ENCODE data around the gene DNAH14. TPM values are rescaled to one million over a fixed set of nuclear protein-coding genes. Genes with fewer than 3 reads are reported as not detected.
"Not testable (repeated sequence)": the region's sequence is repeated elsewhere in the genome, so short reads cannot be mapped to it uniquely, and the experiment has no call there.

Gene DNAH14
- total and polyA plus RNA-seq, 4 donors, result 0.92 to 11.3 (median 2.0) TPM; not detected in 1

DNA sequence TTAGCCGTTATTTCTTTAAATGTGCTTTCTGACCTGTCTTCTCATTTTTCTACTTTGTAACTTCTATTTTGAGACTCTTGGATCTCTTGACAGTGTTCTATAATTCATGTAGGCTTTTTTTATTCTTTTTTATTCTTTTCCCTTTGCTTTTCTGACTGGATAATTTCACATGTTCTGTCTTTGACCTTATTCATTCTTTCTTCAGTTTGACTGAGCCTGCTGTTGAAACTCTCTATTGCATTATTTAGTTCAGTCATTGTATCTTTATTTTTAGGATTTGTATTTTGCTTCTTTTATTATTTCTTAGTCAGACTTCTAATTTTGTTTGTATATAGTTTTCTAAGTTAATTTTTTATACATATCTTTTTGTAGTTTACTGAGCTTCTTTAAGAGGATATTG, 66.1 kb downstream of the DNAH14 start:
- ATAC-seq (ENCODE audit: low FRiP score) (no peak), DNase-seq (no peak)
- Histone ChIP-seq H3K36me3 (ENCODE audit: control insufficient read depth in 1 of 2, insufficient read depth in 2 of 2, low read length in 1 of 2) (no peaks in the 10 kb centered on the region), H3K4me1 (ENCODE audit: control insufficient read depth in 1 of 2, insufficient read depth in 2 of 2, low read length in 2 of 2) (no peaks in the 10 kb centered on the region), H3K4me3 (ENCODE audit: low read length in 2 of 2) (no peak overlapping the region), H3K27ac (ENCODE audit: low read depth in 1 of 2, low read length in 2 of 2) (no peak overlapping the region), H3K27me3 (ENCODE audit: control insufficient read depth in 1 of 2, insufficient read depth in 2 of 2, low read length in 1 of 2) (no peaks in the 10 kb centered on the region), H3K9me3 (ENCODE audit: control insufficient read depth, low read length) (peaks cover 2% of the 10 kb centered on the region)
- WGBS, 2 donors, result 8 to 30% methylated on average over 1 of the region's 1 CpG
- intact Hi-C loops (cut with DNase I), result no loop called here

DNA sequence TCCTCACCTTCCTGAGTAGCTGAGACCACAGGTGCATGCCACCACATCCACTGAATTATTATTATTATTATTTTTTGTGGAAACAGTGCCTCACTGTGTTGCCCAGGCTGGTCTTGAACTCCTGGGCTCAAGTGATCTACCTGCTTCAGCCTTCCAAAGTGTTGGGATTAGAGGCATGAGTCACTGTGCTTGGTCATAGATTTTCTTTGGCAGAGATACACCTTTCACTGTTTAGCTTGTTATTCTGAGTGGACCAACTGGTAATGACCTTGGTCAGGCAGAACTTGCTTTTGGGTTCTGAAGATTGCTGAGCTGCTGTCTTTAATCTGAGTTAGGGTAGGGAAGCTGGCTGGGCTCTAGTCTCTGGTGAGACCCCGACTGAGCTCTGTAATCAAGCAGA, 66.8 kb downstream of the DNAH14 start:
- DNase-seq, result no peak
- WGBS, 2 donors, result 88% methylated on average over 1 of the region's 1 CpG
- H3K27ac ChIP-seq (ENCODE audit: low read depth in 1 of 2, low read length in 2 of 2), result no peak overlapping the region
- peaks cover 2% of the 10 kb centered on the region for H3K9me3 ChIP-seq (ENCODE audit: control insufficient read depth, low read length)
- intact Hi-C loops (cut with DNase I), result no loop called here
- H3K36me3 ChIP-seq (ENCODE audit: control insufficient read depth in 1 of 2, insufficient read depth in 2 of 2, low read length in 1 of 2), result no peaks in the 10 kb centered on the region
- H3K4me3 ChIP-seq (ENCODE audit: low read length in 2 of 2), result no peak overlapping the region
- ATAC-seq (ENCODE audit: low FRiP score), result no peak
- no peaks in the 10 kb centered on the region for H3K27me3 ChIP-seq (ENCODE audit: control insufficient read depth in 1 of 2, insufficient read depth in 2 of 2, low read length in 1 of 2)
- H3K4me1 ChIP-seq (ENCODE audit: control insufficient read depth in 1 of 2, insufficient read depth in 2 of 2, low read length in 2 of 2), result no peaks in the 10 kb centered on the region

GRCh38 chr1:224998185-224998584, 68.7 kb downstream of the DNAH14 start:
- no peak for ATAC-seq (ENCODE audit: low FRiP score)
- DNase-seq, result no peak
- no peak overlapping the region for H3K4me3 ChIP-seq (ENCODE audit: low read length in 2 of 2)
- intact Hi-C loops (cut with DNase I), result no loop called here
- H3K9me3 ChIP-seq (ENCODE audit: control insufficient read depth, low read length), result peaks cover 2% of the 10 kb centered on the region
- H3K36me3 ChIP-seq (ENCODE audit: control insufficient read depth in 1 of 2, insufficient read depth in 2 of 2, low read length in 1 of 2), result no peaks in the 10 kb centered on the region
- no peaks in the 10 kb centered on the region for H3K27me3 ChIP-seq (ENCODE audit: control insufficient read depth in 1 of 2, insufficient read depth in 2 of 2, low read length in 1 of 2)
- no peak overlapping the region for H3K27ac ChIP-seq (ENCODE audit: low read depth in 1 of 2, low read length in 2 of 2)
- 84% methylated on average over 2 of the region's 2 CpGs for WGBS, 2 donors
- H3K4me1 ChIP-seq (ENCODE audit: control insufficient read depth in 1 of 2, insufficient read depth in 2 of 2, low read length in 2 of 2), result no peaks in the 10 kb centered on the region

- no peaks in the 10 kb centered on the region for H3K27me3 ChIP-seq (ENCODE audit: control insufficient read depth in 1 of 2, insufficient read depth in 2 of 2, low read length in 1 of 2)
- no peak overlapping the region for H3K27ac ChIP-seq (ENCODE audit: low read depth in 1 of 2, low read length in 2 of 2)
- ATAC-seq (ENCODE audit: low FRiP score) (no peak), DNase-seq (no peak)
- 91 to 97% methylated on average over 1 of the region's 1 CpG for WGBS, 2 donors
- H3K4me1 ChIP-seq (ENCODE audit: control insufficient read depth in 1 of 2, insufficient read depth in 2 of 2, low read length in 2 of 2), result no peaks in the 10 kb centered on the region
- H3K4me3 ChIP-seq (ENCODE audit: low read length in 2 of 2), result no peak overlapping the region
- H3K36me3 ChIP-seq (ENCODE audit: control insufficient read depth in 1 of 2, insufficient read depth in 2 of 2, low read length in 1 of 2), result no peaks in the 10 kb centered on the region
- intact Hi-C loops (cut with DNase I), result no loop called here
- no peaks in the 10 kb centered on the region for H3K9me3 ChIP-seq (ENCODE audit: control insufficient read depth, low read length)
Observed at GRCh38 chr1:225004396-225004795, 74.9 kb downstream of the DNAH14 start.

DNA sequence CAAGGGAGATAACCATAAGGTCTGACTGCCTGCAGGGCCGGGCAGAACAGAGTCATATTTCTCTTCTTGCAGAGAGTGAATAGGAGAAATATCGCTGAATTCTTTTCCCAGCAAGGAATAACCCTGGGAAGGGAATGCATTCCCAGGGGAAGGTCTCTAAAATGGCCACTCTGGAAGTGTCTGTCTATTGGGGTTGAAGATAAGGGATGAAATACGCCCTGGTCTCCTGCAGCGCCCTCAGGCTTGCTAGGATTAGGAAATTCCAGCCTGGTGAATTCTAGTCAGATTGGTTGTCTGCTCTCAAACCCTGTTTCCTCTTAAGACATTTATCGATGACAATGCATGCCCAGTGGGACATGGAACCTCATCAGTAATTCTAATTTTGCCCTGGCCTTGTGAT, 76.9 kb downstream of the DNAH14 start:
- H3K27me3 ChIP-seq (ENCODE audit: control insufficient read depth in 1 of 2, insufficient read depth in 2 of 2, low read length in 1 of 2); H3K9me3 ChIP-seq (ENCODE audit: control insufficient read depth, low read length); DNase-seq; H3K4me1 ChIP-seq (ENCODE audit: control insufficient read depth in 1 of 2, insufficient read depth in 2 of 2, low read length in 2 of 2); H3K36me3 ChIP-seq (ENCODE audit: control insufficient read depth in 1 of 2, insufficient read depth in 2 of 2, low read length in 1 of 2); ATAC-seq (ENCODE audit: low FRiP score); intact Hi-C loops (cut with DNase I); H3K27ac ChIP-seq (ENCODE audit: low read depth in 1 of 2, low read length in 2 of 2); H3K4me3 ChIP-seq (ENCODE audit: low read length in 2 of 2): not testable (repeated sequence)
- 70 to 78% methylated on average over 5 of the region's 5 CpGs for WGBS, 2 donors

GRCh38 chr1:225008050-225008449, 78.6 kb downstream of the DNAH14 start:
- H3K9me3 ChIP-seq (ENCODE audit: control insufficient read depth, low read length); DNase-seq; H3K4me3 ChIP-seq (ENCODE audit: low read length in 2 of 2); H3K27me3 ChIP-seq (ENCODE audit: control insufficient read depth in 1 of 2, insufficient read depth in 2 of 2, low read length in 1 of 2); H3K4me1 ChIP-seq (ENCODE audit: control insufficient read depth in 1 of 2, insufficient read depth in 2 of 2, low read length in 2 of 2); H3K27ac ChIP-seq (ENCODE audit: low read depth in 1 of 2, low read length in 2 of 2); H3K36me3 ChIP-seq (ENCODE audit: control insufficient read depth in 1 of 2, insufficient read depth in 2 of 2, low read length in 1 of 2); ATAC-seq (ENCODE audit: low FRiP score); intact Hi-C loops (cut with DNase I): not testable (repeated sequence)
- 96 to 98% methylated on average over 5 of the region's 5 CpGs for WGBS, 2 donors

DNA sequence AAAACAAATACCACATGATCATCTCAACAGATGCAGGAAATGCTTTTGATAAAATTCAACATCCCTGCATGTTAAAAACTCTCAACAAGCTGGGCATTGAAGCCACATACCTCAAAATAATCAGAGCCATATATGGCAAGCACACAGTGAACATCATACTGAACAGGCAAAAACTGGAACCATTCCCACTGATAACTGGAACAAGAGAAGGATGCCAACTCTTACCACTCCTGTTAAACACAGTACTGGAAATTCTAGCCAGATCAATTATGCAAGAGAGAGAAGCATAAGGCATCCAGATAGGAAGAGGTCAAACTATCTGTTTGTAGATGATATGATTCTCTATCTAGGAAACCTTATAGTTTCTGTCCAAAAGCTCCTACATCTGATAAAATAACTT, 91.6 kb downstream of the DNAH14 start:
- intact Hi-C loops (cut with DNase I), result no loop called here
- no peak for DNase-seq
- no peaks in the 10 kb centered on the region for H3K36me3 ChIP-seq (ENCODE audit: control insufficient read depth in 1 of 2, insufficient read depth in 2 of 2, low read length in 1 of 2)
- H3K27me3 ChIP-seq (ENCODE audit: control insufficient read depth in 1 of 2, insufficient read depth in 2 of 2, low read length in 1 of 2), result no peaks in the 10 kb centered on the region
- H3K4me1 ChIP-seq (ENCODE audit: control insufficient read depth in 1 of 2, insufficient read depth in 2 of 2, low read length in 2 of 2), result no peaks in the 10 kb centered on the region
- H3K9me3 ChIP-seq (ENCODE audit: control insufficient read depth, low read length), result no peaks in the 10 kb centered on the region
- ATAC-seq (ENCODE audit: low FRiP score), result no peak
- no peak overlapping the region for H3K27ac ChIP-seq (ENCODE audit: low read depth in 1 of 2, low read length in 2 of 2)
- no peak overlapping the region for H3K4me3 ChIP-seq (ENCODE audit: low read length in 2 of 2)

DNA sequence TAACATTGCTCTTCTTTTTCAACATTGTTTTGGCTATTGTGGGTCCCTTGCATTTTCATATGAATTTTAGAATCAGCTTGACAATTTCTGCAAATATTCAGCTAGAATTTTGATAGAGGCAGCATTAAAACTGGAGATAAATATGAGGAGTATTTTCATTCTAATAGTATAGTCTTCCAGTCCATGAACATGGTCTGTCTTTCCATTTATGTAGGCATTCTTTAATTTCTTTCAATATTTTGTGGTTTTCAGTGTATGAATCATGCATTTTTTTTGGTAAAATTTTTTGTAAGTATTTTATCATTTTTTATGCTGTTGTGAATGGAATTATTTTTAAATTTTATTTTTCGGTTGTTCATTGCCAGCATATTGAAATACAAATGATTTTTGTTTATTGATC, 97.2 kb downstream of the DNAH14 start:
- H3K36me3 ChIP-seq (ENCODE audit: control insufficient read depth in 1 of 2, insufficient read depth in 2 of 2, low read length in 1 of 2), result no peaks in the 10 kb centered on the region
- H3K27me3 ChIP-seq (ENCODE audit: control insufficient read depth in 1 of 2, insufficient read depth in 2 of 2, low read length in 1 of 2), result no peaks in the 10 kb centered on the region
- H3K27ac ChIP-seq (ENCODE audit: low read depth in 1 of 2, low read length in 2 of 2), result no peak overlapping the region
- no peak overlapping the region for H3K4me3 ChIP-seq (ENCODE audit: low read length in 2 of 2)
- no peak for ATAC-seq (ENCODE audit: low FRiP score)
- intact Hi-C loops (cut with DNase I), result no loop called here
- WGBS, 2 donors, result 73 to 81% methylated on average over 1 of the region's 1 CpG
- no peaks in the 10 kb centered on the region for H3K9me3 ChIP-seq (ENCODE audit: control insufficient read depth, low read length)
- H3K4me1 ChIP-seq (ENCODE audit: control insufficient read depth in 1 of 2, insufficient read depth in 2 of 2, low read length in 2 of 2), result no peaks in the 10 kb centered on the region
- no peak for DNase-seq

DNA sequence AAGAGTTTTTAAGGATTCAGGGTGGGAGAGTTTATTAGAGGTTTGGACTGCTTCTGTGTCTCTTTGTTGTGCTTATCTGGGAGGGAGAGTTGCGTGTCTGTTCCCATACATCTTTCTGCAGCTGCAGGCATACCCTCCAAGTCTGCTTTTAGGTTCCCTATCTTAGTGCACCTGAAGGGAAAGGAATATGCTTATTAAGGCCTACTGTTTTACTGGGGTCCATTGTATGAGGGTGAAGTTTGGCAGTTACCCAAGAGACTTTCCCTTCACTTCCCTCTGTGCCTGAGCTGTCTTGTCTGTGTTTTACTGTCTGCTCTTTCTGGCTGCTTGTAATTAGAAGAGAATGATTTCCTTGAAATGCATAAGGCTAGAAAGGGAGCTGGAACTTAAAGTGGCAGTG, 107.0 kb downstream of the DNAH14 start:
- H3K4me1 ChIP-seq (ENCODE audit: control insufficient read depth in 1 of 2, insufficient read depth in 2 of 2, low read length in 2 of 2); H3K9me3 ChIP-seq (ENCODE audit: control insufficient read depth, low read length); intact Hi-C loops (cut with DNase I); H3K4me3 ChIP-seq (ENCODE audit: low read length in 2 of 2); H3K27me3 ChIP-seq (ENCODE audit: control insufficient read depth in 1 of 2, insufficient read depth in 2 of 2, low read length in 1 of 2); DNase-seq; ATAC-seq (ENCODE audit: low FRiP score); H3K36me3 ChIP-seq (ENCODE audit: control insufficient read depth in 1 of 2, insufficient read depth in 2 of 2, low read length in 1 of 2); H3K27ac ChIP-seq (ENCODE audit: low read depth in 1 of 2, low read length in 2 of 2): not testable (repeated sequence)
- 80 to 89% methylated on average over 1 of the region's 1 CpG for WGBS, 2 donors
